Subcutaneous abdominal adipose tissue (tissue), 5 donors: Measurements from ENCODE around the gene GALNT10.
A peak's percentile ranks its signal among the peaks of the same experiment; 100 is the strongest.

Experiments used
- H3K27ac ChIP-seq: one replicate; pipeline ENCODE4 v1.7.0; 2013; ENCODE audit warnings: low read depth, mild to moderate bottlenecking, inconsistent platforms, low read length, moderate library complexity
- H3K27me3 ChIP-seq, 5 donors: one replicate each; pipeline ENCODE4 v1.7.0; 2013; ENCODE audit warnings: low read length in 5 of 5, inconsistent platforms in 1 of 5; ENCODE audit not compliant: control insufficient read depth in 5 of 5, insufficient read depth in 4 of 5
- H3K36me3 ChIP-seq, 5 donors: one replicate each; pipeline ENCODE4 v1.7.0; 2013; ENCODE audit warnings: low read length in 5 of 5; ENCODE audit not compliant: control insufficient read depth in 5 of 5, insufficient read depth in 5 of 5
- H3K4me1 ChIP-seq, 5 donors: one replicate each; pipeline ENCODE4 v1.7.0; 2013; ENCODE audit warnings: low read length in 5 of 5, mild to moderate bottlenecking in 3 of 5, moderate library complexity in 1 of 5; ENCODE audit not compliant: control insufficient read depth in 5 of 5, insufficient read depth in 5 of 5
- H3K4me3 ChIP-seq, 5 donors: one replicate each; pipeline ENCODE4 v1.7.0; 2013; ENCODE audit warnings: low read length in 5 of 5, low read depth in 1 of 5
- H3K9ac ChIP-seq, 5 donors: one replicate each; pipeline ENCODE4 v1.7.0; 2013; ENCODE audit warnings: low read length in 5 of 5, mild to moderate bottlenecking in 4 of 5, moderate library complexity in 3 of 5
- H3K9me3 ChIP-seq, 5 donors: one replicate each; pipeline ENCODE4 v1.7.0; 2013; ENCODE audit warnings: low read length in 5 of 5; ENCODE audit not compliant: control insufficient read depth in 5 of 5
- donor health status: healthy.
- donor health status: healthy.
- donor health status: healthy.
- donor health status: healthy.
- donor health status: healthy.

GALNT10 gene

DNA sequence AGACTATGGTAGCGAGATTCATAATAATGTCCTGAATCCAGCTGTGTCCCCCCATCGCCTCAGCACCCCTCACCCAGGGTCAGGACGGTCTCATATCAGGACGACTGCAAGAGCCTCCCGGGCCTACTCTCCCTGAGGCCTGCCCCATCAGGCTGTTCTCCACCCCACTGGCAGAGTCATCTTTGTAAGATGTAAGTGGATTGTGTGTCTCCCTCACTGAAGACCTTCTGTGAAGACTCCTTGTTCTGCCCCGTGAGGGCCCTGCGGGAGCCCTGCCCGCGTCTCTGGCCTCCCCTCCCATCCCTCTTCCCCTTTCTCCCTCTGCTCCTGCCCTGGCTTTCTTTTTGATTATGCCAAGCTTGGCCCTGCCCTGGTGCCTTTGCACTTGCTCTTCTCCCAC is 211.4 kb downstream of the GALNT10 start:
- peaks cover 0 to 7% (median 2%) of the 10 kb centered on the region in 5 donors for H3K36me3 ChIP-seq

GRCh38 chr5:154402611-154403010 is 212.1 kb downstream of the GALNT10 start:
- Histone ChIP-seq H3K36me3 (peaks cover 0 to 7% (median 2%) of the 10 kb centered on the region in 5 donors), H3K27me3 (no peaks in the 10 kb centered on the region), H3K9ac (no peak overlapping the region), H3K27ac (no peak overlapping the region), H3K9me3 (no peaks in the 10 kb centered on the region), H3K4me1 (peaks cover 0 to 11% (median 8%) of the 10 kb centered on the region in 5 donors), H3K4me3 (no peak overlapping the region)

More for the DNA sequence above, 211.4 kb downstream of the GALNT10 start:
- H3K4me1 ChIP-seq, result peaks cover 0 to 14% (median 8%) of the 10 kb centered on the region in 5 donors
- no peak overlapping the region for H3K27ac ChIP-seq
- no peaks in the 10 kb centered on the region for H3K9me3 ChIP-seq
- H3K4me3 ChIP-seq, result no peak overlapping the region
- no peaks in the 10 kb centered on the region for H3K27me3 ChIP-seq
- H3K9ac ChIP-seq, result no peak overlapping the region

GRCh38 chr5:154403234-154403633 is 212.7 kb downstream of the GALNT10 start:
- H3K27me3 ChIP-seq, result no peaks in the 10 kb centered on the region
- no peak overlapping the region for H3K4me3 ChIP-seq
- H3K4me1 ChIP-seq, result peaks cover 0 to 11% (median 8%) of the 10 kb centered on the region in 5 donors
- no peak overlapping the region for H3K9ac ChIP-seq
- H3K36me3 ChIP-seq, result peaks cover 0 to 7% (median 2%) of the 10 kb centered on the region in 5 donors
- no peaks in the 10 kb centered on the region for H3K9me3 ChIP-seq
- H3K27ac ChIP-seq, result no peak overlapping the region

DNA sequence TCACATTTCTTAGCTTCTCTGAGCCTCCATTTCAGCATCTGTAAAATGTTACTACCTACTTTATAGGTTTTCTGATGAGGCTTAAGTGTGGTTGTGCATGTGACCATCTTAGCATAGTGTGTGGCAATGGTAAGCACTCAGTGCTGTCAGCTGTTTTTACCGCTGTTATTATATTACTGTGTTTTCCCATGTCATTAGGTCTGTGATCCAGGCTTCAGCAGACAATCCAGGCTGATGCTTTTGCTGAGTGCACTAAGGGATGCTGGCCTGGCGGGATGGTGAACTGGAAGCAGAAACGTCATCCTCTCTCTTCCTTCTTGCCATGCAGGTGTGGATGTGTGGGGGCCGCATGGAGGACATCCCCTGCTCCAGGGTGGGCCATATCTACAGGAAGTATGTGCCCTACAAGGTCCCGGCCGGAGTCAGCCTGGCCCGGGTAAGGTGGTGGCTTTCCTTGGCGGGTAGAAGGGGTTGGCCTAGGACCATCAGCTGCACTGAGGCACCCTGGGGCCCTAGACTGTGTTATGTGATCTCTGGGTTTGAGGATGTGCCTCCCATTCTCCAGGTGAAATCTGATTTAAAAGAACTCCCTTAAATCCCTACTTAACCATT is 213.3 kb downstream of the GALNT10 start:
- Histone ChIP-seq H3K4me3 (no peak overlapping the region), H3K9me3 (no peaks in the 10 kb centered on the region), H3K27ac (no peak overlapping the region), H3K27me3 (no peaks in the 10 kb centered on the region), H3K4me1 (peaks cover 0 to 11% (median 8%) of the 10 kb centered on the region in 5 donors), H3K36me3 (peaks cover 0 to 7% (median 2%) of the 10 kb centered on the region in 5 donors), H3K9ac (no peak overlapping the region)

- Histone ChIP-seq H3K9me3 (no peaks in the 10 kb centered on the region), H3K36me3 (peaks cover 0 to 12% (median 7%) of the 10 kb centered on the region in 5 donors), H3K4me1 (peaks cover 0 to 11% (median 8%) of the 10 kb centered on the region in 5 donors), H3K4me3 (peak overlapping the region in 4 of 5 donors; percentile 45 to 65 (median 52)), H3K27ac (no peak overlapping the region), H3K27me3 (no peaks in the 10 kb centered on the region), H3K9ac (peak overlapping the region in 4 of 5 donors; percentile 11 to 66 (median 44))
Measured at GRCh38 chr5:154405078-154405792, 214.7 kb downstream of the GALNT10 start.

- Histone ChIP-seq H3K4me1 (peaks cover 0 to 11% (median 8%) of the 10 kb centered on the region in 5 donors), H3K9me3 (no peaks in the 10 kb centered on the region), H3K36me3 (peaks cover 0 to 22% (median 15%) of the 10 kb centered on the region in 5 donors), H3K27me3 (no peaks in the 10 kb centered on the region), H3K4me3 (no peak overlapping the region), H3K27ac (no peak overlapping the region), H3K9ac (no peak overlapping the region)
Measured at GRCh38 chr5:154406231-154406630, 215.7 kb downstream of the GALNT10 start.

- H3K27me3 ChIP-seq, result no peaks in the 10 kb centered on the region
- no peak overlapping the region for H3K9ac ChIP-seq
- peaks cover 0 to 25% (median 19%) of the 10 kb centered on the region in 5 donors for H3K36me3 ChIP-seq
- H3K27ac ChIP-seq, result no peak overlapping the region
- H3K4me3 ChIP-seq, result no peak overlapping the region
- peaks cover 0 to 11% (median 8%) of the 10 kb centered on the region in 5 donors for H3K4me1 ChIP-seq
- H3K9me3 ChIP-seq, result no peaks in the 10 kb centered on the region
Measured at GRCh38 chr5:154406826-154407225, 216.3 kb downstream of the GALNT10 start.

DNA sequence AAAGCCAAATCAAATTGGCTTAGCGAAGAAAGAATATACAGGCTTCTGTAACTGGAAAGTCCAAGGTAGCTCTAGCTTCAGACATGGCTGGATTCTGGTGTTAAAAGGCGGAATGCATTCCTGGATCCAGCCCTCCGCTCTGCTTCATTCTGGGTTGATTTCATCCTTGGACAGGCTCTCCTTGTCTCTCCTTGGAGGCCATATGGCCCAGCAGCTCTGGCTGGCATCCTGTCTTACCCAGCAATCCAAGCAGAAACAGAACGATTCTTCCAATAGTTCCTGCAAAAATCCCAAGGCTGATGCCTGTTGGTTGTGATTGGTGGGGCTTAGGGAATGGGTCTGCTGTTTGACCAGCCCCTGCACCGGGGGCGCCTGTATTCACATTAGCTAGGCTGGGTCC is 218.3 kb downstream of the GALNT10 start:
- no peak overlapping the region for H3K9ac ChIP-seq
- H3K36me3 ChIP-seq, result peaks cover 0 to 37% (median 27%) of the 10 kb centered on the region in 5 donors

GRCh38 chr5:154409230-154409840 is 218.8 kb downstream of the GALNT10 start:
- H3K9ac ChIP-seq, result no peak overlapping the region
- no peaks in the 10 kb centered on the region for H3K27me3 ChIP-seq
- no peak overlapping the region for H3K4me3 ChIP-seq
- no peaks in the 10 kb centered on the region for H3K9me3 ChIP-seq
- H3K4me1 ChIP-seq, result peaks cover 0 to 11% (median 8%) of the 10 kb centered on the region in 5 donors
- H3K36me3 ChIP-seq, result peaks cover 0 to 37% (median 27%) of the 10 kb centered on the region in 5 donors
- no peak overlapping the region for H3K27ac ChIP-seq

More for the DNA sequence above, 218.3 kb downstream of the GALNT10 start:
- H3K27me3 ChIP-seq, result no peaks in the 10 kb centered on the region
- no peaks in the 10 kb centered on the region for H3K9me3 ChIP-seq
- H3K27ac ChIP-seq, result no peak overlapping the region
- peaks cover 0 to 11% (median 8%) of the 10 kb centered on the region in 5 donors for H3K4me1 ChIP-seq
- no peak overlapping the region for H3K4me3 ChIP-seq

DNA sequence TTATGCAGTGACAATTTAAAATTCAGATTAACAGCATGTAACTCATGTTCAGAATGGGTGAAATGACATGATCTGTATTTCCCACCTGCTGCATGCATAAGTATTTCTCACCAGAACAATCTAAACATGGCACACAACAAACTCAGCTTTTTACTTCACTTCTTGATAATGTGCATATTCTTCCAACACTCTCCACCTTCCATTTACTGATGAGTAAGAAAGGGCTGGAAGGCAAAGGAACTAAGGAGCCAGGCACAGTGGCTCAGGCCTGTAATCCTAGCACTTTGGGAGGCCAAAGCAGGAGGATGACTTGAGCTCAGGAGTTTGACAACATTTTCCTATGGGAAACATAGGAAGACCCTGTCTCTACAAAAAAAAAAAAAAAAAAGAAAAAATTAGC is 219.5 kb downstream of the GALNT10 start:
- H3K4me1 ChIP-seq, result peaks cover 0 to 7% (median 5%) of the 10 kb centered on the region in 5 donors
- no peak overlapping the region for H3K27ac ChIP-seq
- H3K9me3 ChIP-seq, result no peaks in the 10 kb centered on the region
- no peaks in the 10 kb centered on the region for H3K27me3 ChIP-seq
- peaks cover 0 to 37% (median 27%) of the 10 kb centered on the region in 5 donors for H3K36me3 ChIP-seq
- no peak overlapping the region for H3K4me3 ChIP-seq
- H3K9ac ChIP-seq, result no peak overlapping the region
